ENCODE measurements around the gene TBC1D8. TPM values are rescaled to one million over a fixed set of nuclear protein-coding genes. Genes with fewer than 3 reads are reported as not detected.

TBC1D8 gene
- total and polyA plus RNA-seq, 2 of the 13 experiments (the other 11 are each of a cell fraction or from before 2014, with no cell fraction given): 45.1 to 95.4 TPM

- peak; percentile 44 for TF ChIP-seq HNF1A (IDR thresholded peaks at IDR 0.05; ENCODE audit: low read depth)
- peak; percentile 70; the same call in 1 of the 2 replicates for TF ChIP-seq HNF1A (CRISPR knock-in tag; IDR thresholded peaks at IDR 0.05; ENCODE audit: borderline replicate concordance)
- TF ChIP-seq U2AF1 (optimal IDR thresholded peaks at IDR 0.05; ENCODE audit: low read depth, low read length): no peak
- no peak for TF ChIP-seq RFX1 (IDR thresholded peaks at IDR 0.05)
- no peak for TF ChIP-seq ZNF616 (CRISPR knock-in tag; IDR thresholded peaks at IDR 0.05; ENCODE audit: low read depth)
- TF ChIP-seq KAT2B (IDR thresholded peaks at IDR 0.05; ENCODE audit: borderline replicate concordance, low read depth, low read length): no peak
- no peak for TF ChIP-seq ZNF740 (CRISPR knock-in tag; IDR thresholded peaks at IDR 0.05)
- TF ChIP-seq ZNF746 (CRISPR knock-in tag; IDR thresholded peaks at IDR 0.05): no peak
- no peak for TF ChIP-seq ZBTB14 (CRISPR knock-in tag; IDR thresholded peaks at IDR 0.05)
- TF ChIP-seq ZNF446 (CRISPR knock-in tag; IDR thresholded peaks at IDR 0.05): no peak
- peak; percentile 56; the same call in 1 of the 2 replicates for TF ChIP-seq SMAD9 (CRISPR knock-in tag; IDR thresholded peaks at IDR 0.05)
- no peak for TF ChIP-seq ONECUT2 (CRISPR knock-in tag; IDR thresholded peaks at IDR 0.05)
- TF ChIP-seq RBAK (CRISPR knock-in tag; IDR thresholded peaks at IDR 0.05): peak; percentile 70; the same call in 1 of the 2 replicates
- TF ChIP-seq ZNF724P (CRISPR knock-in tag; IDR thresholded peaks at IDR 0.05; ENCODE audit: borderline replicate concordance): no peak
- TF ChIP-seq SAP130 (CRISPR knock-in tag; IDR thresholded peaks at IDR 0.05; ENCODE audit: low read depth): peak; percentile 98
- 0 out of 2 replicates have a peak, but pooled peaks have one; percentile 47 for TF ChIP-seq RFXAP (CRISPR knock-in tag; IDR thresholded peaks at IDR 0.05; ENCODE audit: borderline replicate concordance)
- no peak for TF ChIP-seq MAFG (CRISPR knock-in tag; IDR thresholded peaks at IDR 0.05)
- TF ChIP-seq ZFP41 (CRISPR knock-in tag; IDR thresholded peaks at IDR 0.05; ENCODE audit: borderline replicate concordance): peak; percentile 38; the same call in 1 of the 2 replicates
- TF ChIP-seq ZNF674 (CRISPR knock-in tag; IDR thresholded peaks at IDR 0.05; ENCODE audit: low read depth): no peak
- TF ChIP-seq NR0B2 (CRISPR knock-in tag; IDR thresholded peaks at IDR 0.05): peak; percentile 78
- TF ChIP-seq CBX1 (IDR thresholded peaks at IDR 0.05; ENCODE audit: low read depth): peak; percentile 84
- TF ChIP-seq RAD21 (CRISPR knock-in tag; IDR thresholded peaks at IDR 0.05): peak; percentile 26; the same call in 1 of the 2 replicates
- peak; percentile 25; the same call in 1 of the 2 replicates for TF ChIP-seq RFX5 (IDR thresholded peaks at IDR 0.05; ENCODE audit: low read depth, low read length)
- no peak for TF ChIP-seq ZNF234 (CRISPR knock-in tag; conservative IDR thresholded peaks at IDR 0.05)
Observed at GRCh38 chr2:101106453-101107181, 44.6 kb downstream of the TBC1D8 start (continued).

Measured in HepG2 (cell line).